WI38 (cell line): Measurements from ENCODE around the gene GNG13.

Source experiments
- H3K4me3 ChIP-seq: 2 replicates; pipeline ENCODE4 v1.5.1; 2011; ENCODE audit warnings: low read depth, mild to moderate bottlenecking, control low read depth, low read length
- TF ChIP-seq, protein P1 (sequence below): IDR thresholded peaks from 2 replicates; pipeline ENCODE4 v1.5.1; 2012; ENCODE audit warnings: low read depth, mild to moderate bottlenecking, control low read depth, low read length

GNG13 gene

GRCh38 chr16:830871-831570, 30.5 kb upstream of the GNG13 start:
- no peak overlapping the region for H3K4me3 ChIP-seq
- TF ChIP-seq, protein P1, sequence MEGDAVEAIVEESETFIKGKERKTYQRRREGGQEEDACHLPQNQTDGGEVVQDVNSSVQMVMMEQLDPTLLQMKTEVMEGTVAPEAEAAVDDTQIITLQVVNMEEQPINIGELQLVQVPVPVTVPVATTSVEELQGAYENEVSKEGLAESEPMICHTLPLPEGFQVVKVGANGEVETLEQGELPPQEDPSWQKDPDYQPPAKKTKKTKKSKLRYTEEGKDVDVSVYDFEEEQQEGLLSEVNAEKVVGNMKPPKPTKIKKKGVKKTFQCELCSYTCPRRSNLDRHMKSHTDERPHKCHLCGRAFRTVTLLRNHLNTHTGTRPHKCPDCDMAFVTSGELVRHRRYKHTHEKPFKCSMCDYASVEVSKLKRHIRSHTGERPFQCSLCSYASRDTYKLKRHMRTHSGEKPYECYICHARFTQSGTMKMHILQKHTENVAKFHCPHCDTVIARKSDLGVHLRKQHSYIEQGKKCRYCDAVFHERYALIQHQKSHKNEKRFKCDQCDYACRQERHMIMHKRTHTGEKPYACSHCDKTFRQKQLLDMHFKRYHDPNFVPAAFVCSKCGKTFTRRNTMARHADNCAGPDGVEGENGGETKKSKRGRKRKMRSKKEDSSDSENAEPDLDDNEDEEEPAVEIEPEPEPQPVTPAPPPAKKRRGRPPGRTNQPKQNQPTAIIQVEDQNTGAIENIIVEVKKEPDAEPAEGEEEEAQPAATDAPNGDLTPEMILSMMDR = no peak

GRCh38 chr16:830107-830870, 29.8 kb upstream of the GNG13 start:
- TF ChIP-seq, protein P1 = no peak
- no peak overlapping the region for H3K4me3 ChIP-seq

DNA sequence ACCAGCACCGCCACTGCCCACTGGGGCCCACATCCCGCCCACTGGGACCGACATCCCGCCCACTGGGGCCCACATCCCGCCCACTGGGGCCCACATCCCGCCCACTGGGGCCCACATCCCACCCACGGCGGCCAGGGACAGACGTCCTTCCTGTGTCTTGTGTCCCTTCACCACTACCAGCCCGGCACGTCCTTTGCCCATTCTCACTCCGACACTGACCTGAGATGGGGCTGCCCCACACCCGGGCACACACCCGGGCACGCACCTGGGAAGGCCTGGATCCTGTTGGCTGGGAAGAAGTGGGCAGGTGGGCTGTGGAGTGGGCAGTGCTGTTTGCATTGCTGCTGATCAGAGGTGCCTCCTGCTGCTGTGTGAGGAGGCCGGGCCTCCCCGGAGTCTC, 28.4 kb upstream of the GNG13 start:
- no peak overlapping the region for H3K4me3 ChIP-seq
- TF ChIP-seq, protein P1 = no peak

- TF ChIP-seq, protein P1 = no peak
Measured at GRCh38 chr16:827513-827912, 27.0 kb upstream of the GNG13 start.

DNA sequence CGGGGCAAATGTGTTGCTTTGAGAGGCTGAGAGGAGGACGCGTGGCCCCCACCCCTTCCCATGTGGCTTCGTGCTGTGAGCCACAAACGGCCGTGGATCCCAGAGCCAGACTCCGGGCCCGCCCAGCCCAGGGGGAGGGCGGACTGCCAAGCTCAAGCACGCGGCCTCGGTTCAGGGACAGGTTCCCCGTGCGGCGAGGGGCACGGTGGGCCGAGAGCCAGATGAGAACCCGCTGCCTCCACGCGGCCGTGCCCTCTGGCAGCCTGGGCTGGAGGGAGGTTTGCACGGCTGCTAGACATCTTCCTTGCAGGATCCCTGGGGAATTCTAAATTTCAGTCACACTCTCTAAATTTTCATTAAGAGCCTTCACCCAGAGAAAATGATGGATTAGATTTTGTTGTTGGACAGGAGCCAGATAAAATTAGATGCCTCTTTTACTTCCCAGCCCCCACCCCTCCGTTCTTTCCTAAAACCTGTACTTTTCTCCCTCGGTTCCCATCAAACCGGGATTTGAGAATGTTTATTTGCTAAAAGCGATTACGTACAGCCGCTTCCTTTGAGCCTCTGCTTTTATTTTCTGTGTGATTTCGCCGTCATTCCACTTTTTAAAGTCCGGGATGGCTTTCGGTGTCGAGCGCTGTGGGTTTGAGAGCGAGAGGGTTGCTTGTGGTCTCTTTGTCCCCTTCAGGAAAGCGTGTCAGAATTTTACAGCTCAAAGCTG, 25.0 kb upstream of the GNG13 start:
- TF ChIP-seq, protein P1 = no peak
- no peak overlapping the region for H3K4me3 ChIP-seq

More at GRCh38 chr16:827513-827912, 27.0 kb upstream of the GNG13 start:
- no peak overlapping the region for H3K4me3 ChIP-seq

GRCh38 chr16:824601-825000, 24.1 kb upstream of the GNG13 start:
- no peak overlapping the region for H3K4me3 ChIP-seq
- TF ChIP-seq, protein P1 = no peak
